ENCODE data around the gene ISG15. TPM values are rescaled to one million over a fixed set of nuclear protein-coding genes. Genes with fewer than 3 reads are reported as not detected.

ISG15 gene
- total RNA-seq: 10 to 100 TPM; 87.5 to 92.8 TPM

GRCh38 chr1:1013105-1013921, at the start of gene ISG15:
TSS of gene ISG15 (plus strand) at chr1:1013497. CDS start at chr1:1013574, 77 bp downstream.

GRCh38 chr1:966135-966703, 47.1 kb upstream of the ISG15 start, which contains the start of gene PLEKHN1:
TSS of gene PLEKHN1 (plus strand) at chr1:966482. CDS start at chr1:966532, 50 bp downstream.

GRCh38 chr1:981955-982558, 31.2 kb upstream of the ISG15 start, which contains the start of gene PERM1:
TSS of gene PERM1 (minus strand) at chr1:982093. CDS start at chr1:981029, 1,064 bp downstream.

GRCh38 chr1:999725-1000356, 13.5 kb upstream of the ISG15 start, which contains the start of gene HES4:
TSS of gene HES4 (minus strand) at chr1:1000097. CDS start at chr1:999973, 124 bp downstream.

GRCh38 chr1:1020000-1020404, 6.7 kb downstream of the ISG15 start, which contains the start of gene AGRN:
TSS of gene AGRN (plus strand) at chr1:1020120. CDS start at chr1:1020173, 53 bp downstream.

Other genes starting within 250 kb of the ISG15 start
- gene SAMD11, start 89.6 kb upstream of the ISG15 start, total RNA-seq: not detected
- gene NOC2L, start 54.2 kb upstream of the ISG15 start, total RNA-seq: 10 to 100 TPM; 58.3 to 61.7 TPM
- 10 to 100 TPM; 27.3 to 32.2 TPM for gene KLHL17, start 52.9 kb upstream of the ISG15 start, total RNA-seq
- 1 to 10 TPM; 3.8 to 4.3 TPM for gene PLEKHN1, start 47.0 kb upstream of the ISG15 start, total RNA-seq
- gene PERM1, start 31.4 kb upstream of the ISG15 start, total RNA-seq: not detected
- gene HES4, start 13.4 kb upstream of the ISG15 start, total RNA-seq: not detected
- gene AGRN, start 6.6 kb downstream of the ISG15 start, total RNA-seq: 1 to 10 TPM; 7.2 to 9.5 TPM
- not detected for gene RNF223, start 60.8 kb downstream of the ISG15 start, total RNA-seq
- gene C1orf159, start 102.6 kb downstream of the ISG15 start, total RNA-seq: 10 to 100 TPM; 22.9 to 23.2 TPM
- gene TTLL10, start 160.4 kb downstream of the ISG15 start, total RNA-seq: under 1 TPM in 1 of 2 experiments, not detected in 1; 0.15 TPM
- 1 to 10 TPM; 7.6 to 9.3 TPM for gene TNFRSF18, start 193.1 kb downstream of the ISG15 start, total RNA-seq
- 10 to 100 TPM; 11.0 to 11.7 TPM for gene TNFRSF4, start 200.7 kb downstream of the ISG15 start, total RNA-seq
- gene SDF4, start 218.5 kb downstream of the ISG15 start, total RNA-seq: 10 to 100 TPM; 97.8 to 99.3 TPM
- 10 to 100 TPM; 17.3 to 18.5 TPM for gene B3GALT6, start 218.7 kb downstream of the ISG15 start, total RNA-seq
- 1 to 10 TPM; 2.5 to 3.2 TPM for gene C1QTNF12, start 233.2 kb downstream of the ISG15 start, total RNA-seq